Kidney (tissue), 14 donors: ENCODE results near the gene SARM1. TPM values are rescaled to one million over a fixed set of nuclear protein-coding genes. Genes with fewer than 3 reads are reported as not detected.

Experiments
- DNase-seq, 5 donors: peaks; one replicate each; pipeline ENCODE4 v3.0.0-alpha.2; 2013 to 2020
- FAIRE-seq: peaks from 2 replicates; lab custom pipeline; 2012; peaks lifted over from hg19 to GRCh38; lab: Jason Lieb, UNC
- H3K27ac ChIP-seq, 2 donors: one replicate each; pipeline ENCODE4 v1.7.0; 2013; ENCODE audit warnings: low read depth in 2 of 2, low read length in 2 of 2, inconsistent platforms in 1 of 2
- H3K27me3 ChIP-seq: one replicate; pipeline ENCODE4 v1.7.1; 2013; ENCODE audit warnings: low read length, inconsistent platforms; ENCODE audit not compliant: control insufficient read depth, insufficient read depth
- H3K36me3 ChIP-seq, 3 donors: one replicate each; pipeline versions ENCODE4 v1.7.0 to v1.7.1; 2013; ENCODE audit warnings: low read length in 3 of 3, control low read depth in 1 of 3, inconsistent platforms in 1 of 3; ENCODE audit not compliant: insufficient read depth in 3 of 3, control insufficient read depth in 2 of 3
- H3K4me1 ChIP-seq, 3 donors: one replicate each; pipeline versions ENCODE4 v1.7.0 to v1.7.1; 2013; ENCODE audit warnings: low read length in 3 of 3, inconsistent platforms in 1 of 3, low read depth in 1 of 3; ENCODE audit not compliant: control insufficient read depth in 2 of 3, insufficient read depth in 2 of 3
- H3K4me3 ChIP-seq, 3 donors: one replicate each; pipeline versions ENCODE4 v1.7.0 to v1.8.1; 2013; ENCODE audit warnings: low read length in 3 of 3, control low read depth in 1 of 3, inconsistent platforms in 1 of 3
- H3K9ac ChIP-seq, 3 donors: one replicate each; pipeline versions ENCODE4 v1.7.0 to v1.7.1; 2013; ENCODE audit warnings: low read length in 3 of 3, control low read depth in 1 of 3, inconsistent platforms in 1 of 3
- H3K9me3 ChIP-seq, 3 donors: one replicate each; pipeline versions ENCODE4 v1.7.0 to v1.7.1; 2013; ENCODE audit warnings: low read length in 3 of 3, control low read depth in 1 of 3, inconsistent platforms in 1 of 3; ENCODE audit not compliant: control insufficient read depth in 2 of 3, insufficient read depth in 1 of 3
- intact Hi-C: fragments of 100-400 bp; cut with DNase I; formaldehyde crosslinking; loops from one replicate; pipeline ENCODE4 v1.11.1; 2022
- polyA plus RNA-seq: library from polyadenylated mRNA; stranded (reverse); fragments of 350-450 nt; fragmentation: Illumina TruSeq; extraction: RNeasy Lipid Tissue Mini Kit (QIAGEN cat#74804); gene quantifications from one replicate; pipeline ENCODE4 v1.2.3, GENCODE V29; 2014; ENCODE audit warnings: low read depth, low replicate concordance; ENCODE audit not compliant: insufficient read depth
- total RNA-seq: library from RNA; stranded (reverse); fragmentation: NEBNext Ultra II Directional; extraction: Animal tissue kit (Norgen Biotek cat#: 25700); gene quantifications from one replicate; pipeline ENCODE4 v1.2.1, GENCODE V29; 2021
- TF ChIP-seq, protein P1 (sequence below): IDR thresholded peaks from 3 replicates; pipeline ENCODE4 v1.5.1; 2012; ENCODE audit warnings: mild to moderate bottlenecking, moderate library complexity, borderline replicate concordance; ENCODE audit not compliant: insufficient read depth; ENCODE audit errors: extremely low read depth
- donor health status: control.
- donor health status: control.
- donor health status: control.
- donor health status: control.
- donor health status: control.
- donor health status: DM: yes; HTN: yes; CAD: no.
- donor health status: Normal renal cell carcinoma (clear cell type).

The SARM1 gene
- total and polyA plus RNA-seq, 2 donors from 2014 or later: 10.4 to 23.8 TPM

DNA sequence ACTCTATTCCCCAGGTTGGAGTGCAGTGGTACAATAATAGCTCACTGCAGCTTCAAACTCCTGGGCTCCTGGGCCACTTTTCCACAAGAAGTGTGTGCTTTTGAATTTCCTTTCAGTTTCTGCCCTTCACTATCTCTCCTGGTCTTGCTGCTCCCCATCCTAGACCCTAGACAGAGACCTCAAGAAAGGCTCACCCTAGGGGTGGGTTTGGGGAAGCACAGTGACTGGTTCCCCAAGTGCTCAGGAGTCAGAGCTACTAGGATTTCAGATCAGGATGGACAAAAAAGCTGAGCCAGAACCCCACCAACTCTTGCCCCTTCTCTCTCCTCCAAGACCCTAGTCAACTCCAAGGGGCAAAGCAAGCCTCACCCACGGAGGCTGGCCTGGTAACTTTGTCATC lies 4.9 kb upstream of the SARM1 start:
- H3K36me3 ChIP-seq: peaks cover 0 to 16% (median 10%) of the 10 kb centered on the region in 3 donors

GRCh38 chr17:28367641-28368305 lies 3.7 kb upstream of the SARM1 start:
- no peak overlapping the region for H3K9ac ChIP-seq
- no peaks in the 10 kb centered on the region for H3K9me3 ChIP-seq
- H3K36me3 ChIP-seq: peaks cover 0 to 9% (median 6%) of the 10 kb centered on the region in 3 donors
- H3K27me3 ChIP-seq: no peaks in the 10 kb centered on the region
- H3K4me3 ChIP-seq: no peak overlapping the region
- no peak for FAIRE-seq
- H3K27ac ChIP-seq: no peak overlapping the region
- TF ChIP-seq, protein P1, sequence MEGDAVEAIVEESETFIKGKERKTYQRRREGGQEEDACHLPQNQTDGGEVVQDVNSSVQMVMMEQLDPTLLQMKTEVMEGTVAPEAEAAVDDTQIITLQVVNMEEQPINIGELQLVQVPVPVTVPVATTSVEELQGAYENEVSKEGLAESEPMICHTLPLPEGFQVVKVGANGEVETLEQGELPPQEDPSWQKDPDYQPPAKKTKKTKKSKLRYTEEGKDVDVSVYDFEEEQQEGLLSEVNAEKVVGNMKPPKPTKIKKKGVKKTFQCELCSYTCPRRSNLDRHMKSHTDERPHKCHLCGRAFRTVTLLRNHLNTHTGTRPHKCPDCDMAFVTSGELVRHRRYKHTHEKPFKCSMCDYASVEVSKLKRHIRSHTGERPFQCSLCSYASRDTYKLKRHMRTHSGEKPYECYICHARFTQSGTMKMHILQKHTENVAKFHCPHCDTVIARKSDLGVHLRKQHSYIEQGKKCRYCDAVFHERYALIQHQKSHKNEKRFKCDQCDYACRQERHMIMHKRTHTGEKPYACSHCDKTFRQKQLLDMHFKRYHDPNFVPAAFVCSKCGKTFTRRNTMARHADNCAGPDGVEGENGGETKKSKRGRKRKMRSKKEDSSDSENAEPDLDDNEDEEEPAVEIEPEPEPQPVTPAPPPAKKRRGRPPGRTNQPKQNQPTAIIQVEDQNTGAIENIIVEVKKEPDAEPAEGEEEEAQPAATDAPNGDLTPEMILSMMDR: no peak
- H3K4me1 ChIP-seq: peaks cover 0 to 16% (median 3%) of the 10 kb centered on the region in 3 donors
- DNase-seq: peak in 1 of 5 donors; percentile 11
- intact Hi-C loops: no loop called here

More for the DNA sequence above, 4.9 kb upstream of the SARM1 start:
- FAIRE-seq (no peak), DNase-seq (no peak)
- intact Hi-C loops: no loop called here
- Histone ChIP-seq H3K9me3 (no peaks in the 10 kb centered on the region), H3K9ac (no peak overlapping the region), H3K4me1 (peaks cover 0 to 8% (median 3%) of the 10 kb centered on the region in 3 donors), H3K4me3 (no peak overlapping the region), H3K27ac (no peak overlapping the region), H3K27me3 (no peaks in the 10 kb centered on the region)
- TF ChIP-seq, protein P1: no peak

GRCh38 chr17:28368306-28368831 lies 3.1 kb upstream of the SARM1 start:
- FAIRE-seq: no peak

More at GRCh38 chr17:28368306-28368831, 3.1 kb upstream of the SARM1 start:
- peaks cover 0 to 4% (median under 1%) of the 10 kb centered on the region in 3 donors for H3K36me3 ChIP-seq
- DNase-seq: no peak
- no peaks in the 10 kb centered on the region for H3K27me3 ChIP-seq
- no peaks in the 10 kb centered on the region for H3K9me3 ChIP-seq
- TF ChIP-seq, protein P1: no peak
- no peak overlapping the region for H3K4me3 ChIP-seq
- H3K27ac ChIP-seq: no peak overlapping the region
- intact Hi-C loops: no loop called here
- H3K9ac ChIP-seq: no peak overlapping the region
- H3K4me1 ChIP-seq: peaks cover 0 to 17% (median 3%) of the 10 kb centered on the region in 3 donors
